Endothelial cell of umbilical vein (primary cell): ENCODE results near the gene IGSF23. TPM values are rescaled to one million over a fixed set of nuclear protein-coding genes. Genes with fewer than 3 reads are reported as not detected.
A peak's percentile ranks its signal among the peaks of the same experiment; 100 is the strongest.

Experiments
- BruUV-seq: library from RNA; stranded (reverse); fragments of 400-500 nt; replicated peaks from 2 replicates; lab custom pipeline; 2021; lab: Mats Ljungman, UMichigan
- CTCF ChIA-PET: fragments of 300-600, 350-600 bp; sonication (Branson Sonifier 250); formaldehyde crosslinking; loops from one replicate; lab custom pipeline; 2021; ENCODE audit warnings: antibody characterized with exemption, inconsistent platforms; lab: Charles Lee
- POLR2A ChIA-PET: fragments of 300-600, 350-600 bp; sonication (Branson Sonifier 250); formaldehyde crosslinking; loops from one replicate; lab custom pipeline; 2021; ENCODE audit warnings: antibody characterized with exemption, inconsistent platforms; lab: Charles Lee
- DNase-seq: peaks from one replicate; pipeline ENCODE4 v3.0.0-alpha.2; 2011; ENCODE audit warnings: low read depth, low spot score
- FAIRE-seq: peaks from 2 replicates; lab custom pipeline; 2011; peaks lifted over from hg19 to GRCh38; lab: Jason Lieb, UNC
- H2AFZ ChIP-seq: 2 replicates; pipeline ENCODE4 v1.6.0; 2012; ENCODE audit warnings: low read depth, low read length, control low read depth, inconsistent platforms
- H3K27ac ChIP-seq: 2 replicates; pipeline ENCODE4 v1.5.1; 2011; ENCODE audit warnings: low read depth, mild to moderate bottlenecking, control low read depth, low read length, moderate library complexity; ENCODE audit not compliant: insufficient read depth
- H3K27me3 ChIP-seq, 2 experiments: 2 replicates each; pipeline versions ENCODE4 v1.6.0 to v1.6.1; 2011; ENCODE audit warnings: low read length in 2 of 2, mixed read lengths in 1 of 2; ENCODE audit not compliant: control insufficient read depth in 2 of 2, insufficient read depth in 2 of 2
- H3K36me3 ChIP-seq, 2 experiments: 2 replicates in 1 of 2; 3 replicates in 1 of 2; pipeline ENCODE4 v1.5.1; 2011; ENCODE audit warnings: low read length in 2 of 2, mild to moderate bottlenecking in 1 of 2, moderate library complexity in 1 of 2; ENCODE audit not compliant: control insufficient read depth in 2 of 2, insufficient read depth in 2 of 2; ENCODE audit errors: extremely low read depth in 1 of 2
- H3K4me1 ChIP-seq: 3 replicates; pipeline ENCODE4 v1.5.1; 2011; ENCODE audit warnings: mild to moderate bottlenecking, low read length; ENCODE audit not compliant: control insufficient read depth, insufficient read depth; ENCODE audit errors: extremely low read depth
- H3K4me2 ChIP-seq: 2 replicates; pipeline ENCODE4 v1.6.1; 2011; ENCODE audit warnings: low read length, control low read depth, mixed read lengths; ENCODE audit not compliant: insufficient read depth
- H3K4me3 ChIP-seq, 3 experiments: fragments of 200-600 bp in 1 of 3; sonication (generic), shearing (Covaris generic) in 1 of 3; replicated peaks in 1 of 3; 2 replicates each; pipeline ENCODE4 v1.5.1; 2011 to 2016; ENCODE audit warnings: control low read depth in 3 of 3, low read length in 3 of 3, mild to moderate bottlenecking in 2 of 3, inconsistent platforms in 1 of 3, low read depth in 1 of 3, moderate library complexity in 1 of 3; ENCODE audit not compliant: insufficient read depth in 1 of 3
- H3K79me2 ChIP-seq: 2 replicates; pipeline ENCODE4 v1.6.0; 2012; ENCODE audit warnings: low read length, inconsistent platforms; ENCODE audit not compliant: control insufficient read depth, insufficient read depth
- H3K9ac ChIP-seq: replicated peaks from 2 replicates; pipeline ENCODE3; 2011; ENCODE audit warnings: low read length, control low read depth; ENCODE audit not compliant: insufficient read depth; ENCODE audit errors: extremely low read depth
- H3K9me1 ChIP-seq: replicated peaks from 3 replicates; pipeline ENCODE4 v1.6.0; 2011; ENCODE audit warnings: mild to moderate bottlenecking, low read length; ENCODE audit not compliant: control insufficient read depth, insufficient read depth; ENCODE audit errors: extremely low read depth
- H3K9me3 ChIP-seq: replicated peaks from 2 replicates; pipeline ENCODE4 v1.5.1; 2012; ENCODE audit warnings: low read length, inconsistent platforms; ENCODE audit not compliant: control insufficient read depth, insufficient read depth
- H4K20me1 ChIP-seq: replicated peaks from 2 replicates; pipeline ENCODE3; 2011; ENCODE audit warnings: mild to moderate bottlenecking, low read length; ENCODE audit not compliant: control insufficient read depth, insufficient read depth; ENCODE audit errors: extremely low read depth
- EZH2 ChIP-seq: IDR thresholded peaks from 2 replicates; pipeline ENCODE4 v1.6.1; 2012; ENCODE audit warnings: borderline replicate concordance, low read depth, mild to moderate bottlenecking, moderate library complexity, low read length, inconsistent platforms; ENCODE audit not compliant: severe bottlenecking
- FOS ChIP-seq: IDR thresholded peaks from 2 replicates; pipeline ENCODE4 v1.6.1; 2011; ENCODE audit warnings: mild to moderate bottlenecking, low read length, moderate library complexity, borderline replicate concordance; ENCODE audit not compliant: insufficient read depth
- GATA2 ChIP-seq: IDR thresholded peaks from 2 replicates; pipeline ENCODE4 v1.7.0; 2011; ENCODE audit warnings: low read depth, mild to moderate bottlenecking, moderate library complexity, mixed read lengths, low read length; ENCODE audit not compliant: insufficient read length, insufficient read depth
- JUN ChIP-seq: IDR thresholded peaks from 2 replicates; pipeline ENCODE4 v1.6.1; 2011; ENCODE audit warnings: borderline replicate concordance, low read depth; ENCODE audit not compliant: insufficient read length, insufficient read depth
- MYC ChIP-seq: IDR thresholded peaks from one replicate; pipeline ENCODE4 v1.6.1; 2011; ENCODE audit warnings: mild to moderate bottlenecking, low read depth, low read length
- dilution Hi-C: fragments of 300-500 bp; cut with MboI; formaldehyde crosslinking; loops from one replicate; pipeline ENCODE4 v1.15.0; 2019; ENCODE audit warnings: low sequenced_read_pairs; ENCODE audit not compliant: extremely low pct_ligation_motif_present
- intact Hi-C: fragments of 100-400 bp; cut with micrococcal nuclease; formaldehyde crosslinking; loops from one replicate; pipeline ENCODE4 v1.10.0; 2022
- polyA plus RNA-seq, 4 experiments: library from polyadenylated mRNA; depleted of rRNA in 3 of 4; stranded (reverse) in 3 of 4; unstranded in 1 of 4; fragments of >200 nt; gene quantifications; 2 replicates each; pipeline versions ENCODE4 v1.2.1 to v1.2.3, GENCODE V29; 2011 to 2012; ENCODE audit warnings: missing spikeins in 1 of 4
- total RNA-seq: library from RNA; stranded (reverse); gene quantifications from 2 replicates; pipeline ENCODE4 v1.2.3, GENCODE V29; 2021
- TF ChIP-seq, protein P1 (sequence below), 2 donors: IDR thresholded peaks; 1 replicate in 1 of 2; 2 replicates in 1 of 2; pipeline ENCODE4 v1.5.1; 2011; ENCODE audit warnings: low read length in 2 of 2, mild to moderate bottlenecking in 2 of 2, moderate library complexity in 2 of 2, control low read depth in 1 of 2, inconsistent platforms in 1 of 2, low read depth in 1 of 2; ENCODE audit not compliant: insufficient read depth in 1 of 2; ENCODE audit errors: extremely low read depth in 1 of 2

Gene IGSF23
- total and polyA plus RNA-seq, 2 donors (not counting 3 experiments of a cell fraction or from before 2014, with no cell fraction given): 0.73 TPM; not detected in 1

DNA sequence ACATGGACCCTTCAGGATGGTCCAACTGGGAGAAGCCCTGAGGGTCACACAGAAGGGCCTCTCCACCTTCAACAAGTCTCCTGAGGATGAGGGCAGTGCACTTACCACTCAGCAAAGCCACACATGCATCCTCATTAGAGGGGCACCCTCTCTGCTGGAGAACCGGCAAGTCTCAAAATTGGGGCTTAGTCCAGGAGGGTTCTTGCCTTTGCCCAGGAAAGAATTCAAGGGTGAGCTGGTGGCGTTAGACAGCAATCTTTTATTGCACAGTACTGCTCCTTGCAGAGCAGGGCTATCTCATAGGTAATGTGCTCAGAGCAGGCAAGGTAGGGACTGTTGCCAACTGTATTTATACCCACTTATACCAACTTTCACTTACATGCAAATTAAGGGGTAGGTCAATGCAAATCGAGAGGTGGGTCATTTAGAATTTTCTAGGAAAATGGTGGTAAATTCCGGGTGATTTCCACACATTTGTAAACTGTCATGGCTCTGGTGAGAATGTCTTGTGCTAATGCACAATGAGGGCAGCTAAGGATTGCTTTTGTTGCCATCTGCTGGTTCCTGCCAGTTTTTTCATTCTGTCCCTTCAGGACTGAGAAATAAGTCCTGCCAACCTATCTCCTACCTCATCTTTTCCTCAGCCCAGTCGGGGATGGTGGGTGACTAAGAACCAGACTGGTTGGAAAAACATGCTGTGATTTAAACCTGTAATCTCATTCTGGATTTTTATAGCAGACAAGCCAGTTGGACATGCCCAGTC, 27.8 kb upstream of the IGSF23 start:
- FAIRE-seq: no peak
- no peak overlapping the region for H3K4me3 ChIP-seq
- H3K27ac ChIP-seq: peak overlapping the region; percentile 93
- no peaks in the 10 kb centered on the region for H3K79me2 ChIP-seq
- DNase-seq: peak; percentile 50
- intact Hi-C loops: loop anchor here (5.0 kb wide), 1 partner anchor 262 kb away; the partner anchor contains the start of gene NECTIN2
- dilution Hi-C loops: no loop called here
- H3K27me3 ChIP-seq: no peaks in the 10 kb centered on the region
- no peaks in the 10 kb centered on the region for H3K9me3 ChIP-seq
- H3K36me3 ChIP-seq: no peaks in the 10 kb centered on the region
- no TSS peak for BruUV-seq
- ChIA-PET CTCF (interaction anchor here (0.6 to 4.4 kb wide), 8 partner anchors 8 to 72 kb away, joined by 3 to 60 read pairs (median 4); partner anchors contain the start of gene PVR), POLR2A (no interaction called here)
- H3K9ac ChIP-seq: no peak overlapping the region
- H4K20me1 ChIP-seq: no peaks in the 10 kb centered on the region
- H2AFZ ChIP-seq: no peak overlapping the region
- H3K4me2 ChIP-seq: no peak overlapping the region
- no peak for TF ChIP-seq JUN
- TF ChIP-seq, protein P1, sequence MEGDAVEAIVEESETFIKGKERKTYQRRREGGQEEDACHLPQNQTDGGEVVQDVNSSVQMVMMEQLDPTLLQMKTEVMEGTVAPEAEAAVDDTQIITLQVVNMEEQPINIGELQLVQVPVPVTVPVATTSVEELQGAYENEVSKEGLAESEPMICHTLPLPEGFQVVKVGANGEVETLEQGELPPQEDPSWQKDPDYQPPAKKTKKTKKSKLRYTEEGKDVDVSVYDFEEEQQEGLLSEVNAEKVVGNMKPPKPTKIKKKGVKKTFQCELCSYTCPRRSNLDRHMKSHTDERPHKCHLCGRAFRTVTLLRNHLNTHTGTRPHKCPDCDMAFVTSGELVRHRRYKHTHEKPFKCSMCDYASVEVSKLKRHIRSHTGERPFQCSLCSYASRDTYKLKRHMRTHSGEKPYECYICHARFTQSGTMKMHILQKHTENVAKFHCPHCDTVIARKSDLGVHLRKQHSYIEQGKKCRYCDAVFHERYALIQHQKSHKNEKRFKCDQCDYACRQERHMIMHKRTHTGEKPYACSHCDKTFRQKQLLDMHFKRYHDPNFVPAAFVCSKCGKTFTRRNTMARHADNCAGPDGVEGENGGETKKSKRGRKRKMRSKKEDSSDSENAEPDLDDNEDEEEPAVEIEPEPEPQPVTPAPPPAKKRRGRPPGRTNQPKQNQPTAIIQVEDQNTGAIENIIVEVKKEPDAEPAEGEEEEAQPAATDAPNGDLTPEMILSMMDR (IDR thresholded peaks at IDR 0.05; ENCODE audit: extremely low read depth in 1 of 2, insufficient read depth in 1 of 2, low read depth in 1 of 2, low read length in 2 of 2): peak; percentile 17 to 25
- no peak for TF ChIP-seq EZH2
- peak; percentile 53 for TF ChIP-seq GATA2
- TF ChIP-seq FOS: no peak
- TF ChIP-seq MYC: no peak
- peaks cover 39% of the 10 kb centered on the region for H3K4me1 ChIP-seq
- no peaks in the 10 kb centered on the region for H3K9me1 ChIP-seq
